ENCODE measurements around the gene AFF3. TPM values are rescaled to one million over a fixed set of nuclear protein-coding genes. Genes with fewer than 3 reads are reported as not detected.

AFF3 gene
- total and polyA plus RNA-seq, 2 of the 8 experiments (the other 6 are each of a cell fraction or from before 2014, with no cell fraction given): 0.27 to 3.0 TPM

DNA sequence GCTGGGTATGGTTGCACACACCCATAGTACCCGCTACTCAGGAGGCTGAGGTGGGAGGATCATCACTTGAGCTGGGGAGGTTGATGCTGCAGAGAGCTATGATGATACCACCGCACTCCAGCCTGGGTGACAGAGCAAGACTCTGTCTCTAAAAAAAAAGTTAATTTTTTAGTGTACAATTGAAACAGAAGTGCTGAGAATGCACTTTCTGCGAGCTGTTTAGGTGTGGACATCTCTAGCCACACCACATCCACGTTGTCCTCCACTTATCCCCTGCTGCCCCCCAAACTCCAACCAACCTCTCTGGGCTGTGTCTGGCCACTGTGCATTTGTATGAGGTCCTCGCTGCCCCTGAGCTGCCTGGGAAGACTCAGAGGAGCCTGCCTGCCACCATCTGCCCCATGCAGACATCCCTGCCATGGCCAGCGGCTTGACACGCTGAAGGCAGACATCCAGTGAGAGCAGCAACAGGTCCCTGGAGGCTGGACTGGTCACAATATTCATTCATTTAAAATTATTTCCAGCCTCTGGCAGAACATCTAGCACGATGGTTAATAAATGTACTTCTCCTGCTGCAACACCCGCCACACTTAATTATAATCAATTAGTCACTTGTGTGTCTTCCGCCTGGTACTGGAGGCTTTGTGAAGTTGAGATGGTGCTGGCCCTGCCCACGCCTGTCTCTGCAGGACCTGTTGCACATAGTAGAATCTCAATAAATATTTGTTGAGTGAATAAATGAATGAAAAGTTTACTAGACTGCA is 3.7 kb upstream of the AFF3 start:
- no peak overlapping the region for H4K91ac ChIP-seq (replicated peaks; ENCODE audit: insufficient read length, low read length)
- no peak overlapping the region for H3K18ac ChIP-seq (ENCODE audit: extremely low read depth, low read length)
- H2BK12ac ChIP-seq (ENCODE audit: low read depth, low read length): no peak overlapping the region
- FAIRE-seq (no peak), DNase-seq (ENCODE audit: low read depth in 1 of 2, low spot score in 2 of 2) (no peak)
- no peak overlapping the region; the same call in 1 of the 2 replicates for H4K8ac ChIP-seq (ENCODE audit: extremely low read depth, insufficient read depth, low read length)
- no peak overlapping the region for H2BK15ac ChIP-seq (ENCODE audit: low read length)
- no peak overlapping the region for H3K4ac ChIP-seq (replicated peaks; ENCODE audit: insufficient read length, low read depth, low read length)
- no peak overlapping the region for H3K9ac ChIP-seq (replicated peaks in 1 of 4; ENCODE audit: extremely low read depth in 1 of 4, low read depth in 3 of 4, low read length in 3 of 4)
- H3K27ac ChIP-seq (ENCODE audit: low read depth, low read length): no peak overlapping the region
- POLR2A ChIA-PET (ENCODE audit: partially characterized antibody): no interaction called here
- no peaks in the 10 kb centered on the region for H3K4me1 ChIP-seq (replicated peaks in 1 of 4; ENCODE audit: control insufficient read depth in 3 of 4, insufficient read depth in 4 of 4, low read length in 3 of 4)
- H3K56ac ChIP-seq (replicated peaks; ENCODE audit: insufficient read length, low read depth, low read length): no peak overlapping the region
- H4K20me1 ChIP-seq (replicated peaks in 1 of 2; ENCODE audit: control insufficient read depth in 1 of 2, insufficient read depth in 2 of 2, low read length in 2 of 2): no peaks in the 10 kb centered on the region
- H3K79me2 ChIP-seq (ENCODE audit: control insufficient read depth in 1 of 2, insufficient read depth in 2 of 2, low read length in 2 of 2): no peaks in the 10 kb centered on the region
- 95% methylated on average over 11 of the region's 11 CpGs; no CpG with 5 or more reads in 1 of the 2 experiments for WGBS, 2 experiments (ENCODE audit: extremely low coverage in 1 of 2, insufficient coverage in 1 of 2, insufficient read length in 1 of 2, insufficient replicate concordance in 2 of 2, low coverage in 1 of 2, low lambda C conversion rate in 2 of 2, missing lambda C conversion rate in 1 of 2)
- no peak overlapping the region for H3K4me3 ChIP-seq (ENCODE audit: extremely low read depth in 1 of 4, insufficient read depth in 2 of 4, low read depth in 3 of 4, low read length in 4 of 4)
- H3K14ac ChIP-seq (ENCODE audit: insufficient read length): no peak overlapping the region
- H3K27me3 ChIP-seq (replicated peaks in 1 of 4; ENCODE audit: control insufficient read depth in 3 of 4, extremely low read depth in 1 of 4, insufficient read depth in 3 of 4, low read length in 3 of 4): no peaks in the 10 kb centered on the region; a peak in 1 of 7 replicates
- no peaks in the 10 kb centered on the region for H3K79me1 ChIP-seq (ENCODE audit: low read depth, low read length)
- no peak overlapping the region for H2BK120ac ChIP-seq (replicated peaks; ENCODE audit: low read depth, low read length)
- CTCF ChIA-PET (ENCODE audit: partially characterized antibody): interaction anchor here (0.7 to 1.5 kb wide), 5 partner anchors 8 to 116 kb away, joined by 3 read pairs; no protein-coding TSS in a partner anchor
- H3K23me2 ChIP-seq (ENCODE audit: low read depth, low read length): no peaks in the 10 kb centered on the region
- H3K23ac ChIP-seq (ENCODE audit: insufficient read length): no peak overlapping the region
- H2AFZ ChIP-seq (ENCODE audit: low read length): no peak overlapping the region
- H3K4me2 ChIP-seq (ENCODE audit: insufficient read depth in 1 of 2, low read depth in 2 of 2, low read length in 2 of 2): no peak overlapping the region
- H3K36me3 ChIP-seq (ENCODE audit: control insufficient read depth in 2 of 4, insufficient read depth in 4 of 4, low read length in 3 of 4): no peaks in the 10 kb centered on the region
- no peaks in the 10 kb centered on the region for H3K9me3 ChIP-seq (ENCODE audit: insufficient read depth in 2 of 2, low read depth in 1 of 2, low read length in 1 of 2)
- H2AK5ac ChIP-seq (ENCODE audit: low read depth, low read length): no peak overlapping the region
- H2BK5ac ChIP-seq (ENCODE audit: low read depth, low read length): no peak overlapping the region
- H4K5ac ChIP-seq (ENCODE audit: insufficient read length, low read depth, low read length): no peak overlapping the region
- no peak overlapping the region for H2BK20ac ChIP-seq (ENCODE audit: low read length)
- TF ChIP-seq MAX (IDR thresholded peaks at IDR 0.05) (no peak), JUND (IDR thresholded peaks at IDR 0.05; ENCODE audit: low read length) (no peak), EP300 (IDR thresholded peaks at IDR 0.05; ENCODE audit: borderline replicate concordance in 1 of 2, low read depth in 2 of 2, low read length in 2 of 2) (no peak), SUZ12 (IDR thresholded peaks at IDR 0.05; ENCODE audit: low read length) (no peak), SP1 (IDR thresholded peaks at IDR 0.05; ENCODE audit: low read depth, low read length) (no peak), ATF2 (IDR thresholded peaks at IDR 0.05; ENCODE audit: low read length) (no peak), USF2 (IDR thresholded peaks at IDR 0.05; ENCODE audit: low read length) (no peak)
- TF ChIP-seq, protein P1, sequence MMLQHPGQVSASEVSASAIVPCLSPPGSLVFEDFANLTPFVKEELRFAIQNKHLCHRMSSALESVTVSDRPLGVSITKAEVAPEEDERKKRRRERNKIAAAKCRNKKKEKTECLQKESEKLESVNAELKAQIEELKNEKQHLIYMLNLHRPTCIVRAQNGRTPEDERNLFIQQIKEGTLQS (IDR thresholded peaks at IDR 0.05; ENCODE audit: insufficient read depth, low read depth, low read length): no peak
